CD4-positive, alpha-beta T cell (primary cell): Measurements from ENCODE around the gene ACSS2. TPM values are rescaled to one million over a fixed set of nuclear protein-coding genes. Genes with fewer than 3 reads are reported as not detected.

Experiments
- ATAC-seq: fragments of 200-7000 bp; cut with Tn5 transposase; one replicate; pipeline ENCODE4 v1.10.0; 2022; ENCODE audit warnings: mild to moderate bottlenecking; ENCODE audit not compliant: poor library complexity
- CTCF ChIA-PET: fragments of 350-600 bp; sonication (Branson Sonifier 250); formaldehyde crosslinking; loops from one replicate; lab custom pipeline; 2021; ENCODE audit warnings: antibody characterized with exemption, inconsistent platforms; lab: Charles Lee
- POLR2A ChIA-PET: fragments of 350-600 bp; sonication (Branson Sonifier 250); formaldehyde crosslinking; loops from one replicate; lab custom pipeline; 2021; ENCODE audit warnings: antibody characterized with exemption, inconsistent platforms; lab: Charles Lee
- DNase-seq, 14 experiments: peaks; one replicate each; pipeline ENCODE4 v3.0.0-alpha.2; 2013 to 2020; ENCODE audit warnings: mixed read lengths in 2 of 14
- H3K27ac ChIP-seq, 2 donors: one replicate each; pipeline versions ENCODE4 v1.5.1 to v1.7.0; 2013; ENCODE audit warnings: low read length in 2 of 2, low read depth in 1 of 2, mild to moderate bottlenecking in 1 of 2
- H3K27me3 ChIP-seq, 2 experiments: 1 replicate in 1 of 2; 2 replicates in 1 of 2; pipeline versions ENCODE4 v1.6.1 to v1.7.0; 2013; ENCODE audit warnings: low read length in 2 of 2, control low read depth in 1 of 2, mild to moderate bottlenecking in 1 of 2, moderate library complexity in 1 of 2; ENCODE audit not compliant: insufficient read depth in 2 of 2, control insufficient read depth in 1 of 2
- H3K36me3 ChIP-seq: one replicate; pipeline ENCODE4 v1.6.1; 2013; ENCODE audit warnings: low read length, control low read depth; ENCODE audit not compliant: insufficient read depth
- H3K4me1 ChIP-seq: one replicate; pipeline ENCODE4 v1.6.1; 2013; ENCODE audit warnings: low read length, control low read depth; ENCODE audit not compliant: insufficient read depth
- H3K4me3 ChIP-seq: one replicate; pipeline ENCODE4 v1.5.1; 2013; ENCODE audit warnings: mild to moderate bottlenecking, low read length, moderate library complexity
- H3K9me3 ChIP-seq, 2 experiments: 1 replicate in 1 of 2; 2 replicates in 1 of 2; pipeline versions ENCODE4 v1.6.1 to v1.7.0; 2013; ENCODE audit warnings: low read length in 2 of 2, mild to moderate bottlenecking in 2 of 2, control low read depth in 1 of 2, moderate library complexity in 1 of 2; ENCODE audit not compliant: control insufficient read depth in 1 of 2, insufficient read depth in 1 of 2
- H3K27ac Mint-ChIP-seq: one replicate; pipeline ENCODE4 v1.8.0; 2020; ENCODE audit warnings: mixed read lengths
- H3K27me3 Mint-ChIP-seq: one replicate; pipeline ENCODE4 v1.8.0; 2021; ENCODE audit warnings: mixed read lengths
- H3K36me3 Mint-ChIP-seq: one replicate; pipeline ENCODE4 v1.8.0; 2021; ENCODE audit warnings: low read depth, mixed read lengths
- H3K4me1 Mint-ChIP-seq: one replicate; pipeline ENCODE4 v1.8.0; 2021; ENCODE audit warnings: low read depth, mixed read lengths
- H3K4me3 Mint-ChIP-seq: one replicate; pipeline ENCODE4 v1.8.0; 2020; ENCODE audit warnings: mild to moderate bottlenecking, mixed read lengths
- H3K9me3 Mint-ChIP-seq: one replicate; pipeline ENCODE4 v1.8.0; 2020; ENCODE audit warnings: mixed read lengths
- intact Hi-C, 2 experiments: fragments of 100-400 bp; cut with DNase I in 1 of 2; cut with micrococcal nuclease in 1 of 2; formaldehyde crosslinking; loops; one replicate each; pipeline versions ENCODE4 v1.15.1 to v1.9.0; 2023 to 2025; cut with DNase I, micrococcal nuclease
- total RNA-seq, 174 experiments: library from RNA in 2 of 174; stranded (reverse) in 2 of 174; gene quantifications; one replicate each; pipeline ENCODE4 v1.2.3 and lab custom pipeline; 2021 to 2026
- TF ChIP-seq, protein P1 (sequence below): fragments of 200-600 bp; IDR thresholded peaks from one replicate; pipeline ENCODE4 v1.8.0; 2022; ENCODE audit warnings: antibody characterized with exemption, mild to moderate bottlenecking

The ACSS2 gene
- total RNA-seq, 2 experiments from 2014 or later = 15.6 to 18.8 TPM

DNA sequence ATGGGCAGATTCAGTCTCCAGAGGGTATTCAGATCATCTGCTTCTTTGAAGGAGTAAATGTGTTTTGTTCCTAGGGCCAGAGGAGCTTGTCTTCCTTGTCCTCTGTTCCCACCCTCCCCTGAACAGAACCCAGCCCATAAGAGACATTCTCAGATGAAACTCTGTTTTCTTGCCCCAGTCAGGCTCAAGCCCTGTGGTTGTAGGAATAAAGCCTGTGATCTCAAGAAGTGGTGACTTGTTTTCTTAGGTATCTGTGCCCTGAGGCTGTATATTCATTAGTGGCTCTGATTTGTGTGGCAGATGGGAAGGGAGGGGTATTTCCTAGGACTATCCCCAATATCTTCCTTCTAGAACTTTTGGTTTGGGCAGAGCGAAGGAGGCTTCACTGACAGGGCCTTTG lies 51.3 kb downstream of the ACSS2 start:
- H3K36me3 Mint-ChIP-seq = peaks cover 75% of the 10 kb centered on the region
- Histone ChIP-seq H3K9me3 (no peaks in the 10 kb centered on the region), H3K36me3 (peaks cover 51% of the 10 kb centered on the region), H3K4me3 (no peak overlapping the region), H3K27ac (no peak overlapping the region), H3K27me3 (no peaks in the 10 kb centered on the region), H3K4me1 (peaks cover 4% of the 10 kb centered on the region)
- TF ChIP-seq, protein P1, sequence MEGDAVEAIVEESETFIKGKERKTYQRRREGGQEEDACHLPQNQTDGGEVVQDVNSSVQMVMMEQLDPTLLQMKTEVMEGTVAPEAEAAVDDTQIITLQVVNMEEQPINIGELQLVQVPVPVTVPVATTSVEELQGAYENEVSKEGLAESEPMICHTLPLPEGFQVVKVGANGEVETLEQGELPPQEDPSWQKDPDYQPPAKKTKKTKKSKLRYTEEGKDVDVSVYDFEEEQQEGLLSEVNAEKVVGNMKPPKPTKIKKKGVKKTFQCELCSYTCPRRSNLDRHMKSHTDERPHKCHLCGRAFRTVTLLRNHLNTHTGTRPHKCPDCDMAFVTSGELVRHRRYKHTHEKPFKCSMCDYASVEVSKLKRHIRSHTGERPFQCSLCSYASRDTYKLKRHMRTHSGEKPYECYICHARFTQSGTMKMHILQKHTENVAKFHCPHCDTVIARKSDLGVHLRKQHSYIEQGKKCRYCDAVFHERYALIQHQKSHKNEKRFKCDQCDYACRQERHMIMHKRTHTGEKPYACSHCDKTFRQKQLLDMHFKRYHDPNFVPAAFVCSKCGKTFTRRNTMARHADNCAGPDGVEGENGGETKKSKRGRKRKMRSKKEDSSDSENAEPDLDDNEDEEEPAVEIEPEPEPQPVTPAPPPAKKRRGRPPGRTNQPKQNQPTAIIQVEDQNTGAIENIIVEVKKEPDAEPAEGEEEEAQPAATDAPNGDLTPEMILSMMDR = no peak
- no peaks in the 10 kb centered on the region for H3K4me1 Mint-ChIP-seq
- H3K27me3 Mint-ChIP-seq = no peaks in the 10 kb centered on the region
- DNase-seq (no peak), ATAC-seq (no peak)
- H3K9me3 Mint-ChIP-seq = no peaks in the 10 kb centered on the region
- intact Hi-C loops = no loop called here
- CTCF ChIA-PET = interaction anchor here (0.8 kb wide), 1 partner anchor 25 kb away, joined by 4 read pairs; no protein-coding TSS in a partner anchor
- H3K4me3 Mint-ChIP-seq = no peak overlapping the region
- no peak overlapping the region for H3K27ac Mint-ChIP-seq
- POLR2A ChIA-PET = no interaction called here

DNA sequence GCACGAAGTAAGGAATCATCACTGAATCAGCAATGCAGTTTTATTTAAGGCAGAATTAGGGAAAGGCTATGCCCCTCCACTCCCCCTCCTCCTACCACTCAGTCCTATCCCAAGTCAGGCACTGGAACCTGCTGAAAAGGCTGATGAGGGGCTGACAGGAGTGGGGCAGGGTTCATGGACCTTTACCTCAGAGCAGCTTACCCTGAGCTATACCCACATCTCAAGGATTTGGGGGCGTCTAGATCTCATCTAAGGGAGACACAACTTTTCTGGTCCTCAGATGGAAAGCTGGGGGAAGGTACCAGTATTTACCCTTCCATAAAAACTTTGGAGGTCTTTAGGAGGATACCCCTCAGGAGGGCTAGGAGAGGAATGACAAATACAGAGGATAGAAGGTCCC lies 52.0 kb downstream of the ACSS2 start:
- ATAC-seq (no peak), DNase-seq (no peak)
- H3K9me3 ChIP-seq = no peaks in the 10 kb centered on the region
- ChIA-PET CTCF (no interaction called here), POLR2A (no interaction called here)
- intact Hi-C loops = no loop called here
- Mint-ChIP-seq H3K4me3 (no peak overlapping the region), H3K4me1 (no peaks in the 10 kb centered on the region), H3K36me3 (peaks cover 81% of the 10 kb centered on the region), H3K27me3 (no peaks in the 10 kb centered on the region), H3K27ac (no peak overlapping the region), H3K9me3 (no peaks in the 10 kb centered on the region)
- peaks cover 46% of the 10 kb centered on the region for H3K36me3 ChIP-seq
- TF ChIP-seq, protein P1 = no peak
- H3K27ac ChIP-seq = no peak overlapping the region
- H3K27me3 ChIP-seq = no peaks in the 10 kb centered on the region
- peaks cover 4% of the 10 kb centered on the region for H3K4me1 ChIP-seq
- no peak overlapping the region for H3K4me3 ChIP-seq

DNA sequence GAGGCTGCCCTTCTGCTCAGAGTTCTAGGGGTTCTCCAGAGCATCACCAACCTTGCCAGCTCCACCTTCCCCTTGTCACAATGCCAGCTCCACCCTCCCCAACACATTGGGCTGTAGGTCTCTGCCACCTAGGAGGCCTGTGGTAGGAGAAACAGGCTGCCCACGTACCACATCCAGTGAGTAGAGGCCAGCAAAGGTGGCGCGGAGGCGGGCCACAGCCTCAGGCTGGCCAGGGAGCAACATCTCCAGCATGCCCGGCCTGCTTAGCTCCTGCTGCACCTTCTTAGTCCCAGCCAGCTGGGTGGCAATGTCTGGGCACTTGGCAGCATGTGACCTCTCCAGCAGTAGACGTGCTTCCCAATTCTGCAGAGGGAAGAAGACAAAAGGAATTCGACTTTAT lies 55.4 kb downstream of the ACSS2 start:
- Histone ChIP-seq H3K4me3 (no peak overlapping the region), H3K27me3 (no peaks in the 10 kb centered on the region), H3K27ac (no peak overlapping the region), H3K4me1 (no peaks in the 10 kb centered on the region), H3K36me3 (peaks cover 47% of the 10 kb centered on the region), H3K9me3 (no peaks in the 10 kb centered on the region)
- H3K4me3 Mint-ChIP-seq = no peak overlapping the region
- DNase-seq = no peak
- no peaks in the 10 kb centered on the region for H3K27me3 Mint-ChIP-seq
- POLR2A ChIA-PET = no interaction called here
- peaks cover 93% of the 10 kb centered on the region for H3K36me3 Mint-ChIP-seq
- CTCF ChIA-PET = no interaction called here
- TF ChIP-seq, protein P1 = no peak
- intact Hi-C loops = no loop called here
- ATAC-seq = no peak
- no peaks in the 10 kb centered on the region for H3K4me1 Mint-ChIP-seq
- H3K9me3 Mint-ChIP-seq = no peaks in the 10 kb centered on the region
- no peak overlapping the region for H3K27ac Mint-ChIP-seq
